Measurements from ENCODE around the gene VIPR2.

The VIPR2 gene

GRCh38 chr7:159157714-159158113 lies 13.0 kb upstream of the VIPR2 start:
- no peak for DNase-seq (ENCODE audit: low spot score)

DNA sequence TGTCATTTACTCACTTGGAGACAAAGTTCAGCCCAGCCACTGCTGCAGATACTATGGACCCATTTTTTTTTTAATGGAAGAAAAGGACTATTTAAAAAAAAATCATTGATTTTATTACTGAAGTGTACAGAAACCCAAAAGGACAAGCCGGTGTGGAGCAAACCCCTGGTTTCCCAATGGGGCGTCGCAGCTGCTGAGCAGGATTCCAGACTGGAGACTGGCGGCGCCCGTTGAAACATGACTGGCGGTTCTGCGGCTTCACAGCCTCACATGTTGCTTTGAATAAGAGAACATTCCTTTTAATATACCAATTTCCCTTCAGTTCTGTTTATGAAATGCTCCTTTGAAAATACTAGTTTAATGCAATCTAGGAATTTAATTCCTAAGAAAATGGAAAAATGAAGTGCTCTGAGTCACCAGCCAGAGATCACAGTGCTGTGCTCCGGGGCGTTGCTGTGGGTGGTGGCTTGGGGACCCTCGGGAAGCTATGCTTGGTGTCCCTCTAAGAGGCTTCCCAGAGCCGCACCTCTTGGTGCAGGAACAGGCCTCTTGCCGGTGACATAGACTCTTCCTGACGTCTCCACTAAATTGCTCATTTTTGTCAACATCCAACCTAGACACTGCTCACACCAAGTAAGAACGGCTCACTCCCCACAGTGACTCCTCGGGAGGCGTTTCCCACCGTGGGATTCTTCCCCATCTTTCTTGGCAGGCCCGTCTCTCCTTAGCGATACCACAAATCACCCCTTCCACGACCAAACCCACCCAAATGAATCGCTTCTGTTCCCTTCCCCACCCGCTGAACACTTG lies 12.0 kb upstream of the VIPR2 start:
- no peak for DNase-seq (ENCODE audit: low spot score)

DNA sequence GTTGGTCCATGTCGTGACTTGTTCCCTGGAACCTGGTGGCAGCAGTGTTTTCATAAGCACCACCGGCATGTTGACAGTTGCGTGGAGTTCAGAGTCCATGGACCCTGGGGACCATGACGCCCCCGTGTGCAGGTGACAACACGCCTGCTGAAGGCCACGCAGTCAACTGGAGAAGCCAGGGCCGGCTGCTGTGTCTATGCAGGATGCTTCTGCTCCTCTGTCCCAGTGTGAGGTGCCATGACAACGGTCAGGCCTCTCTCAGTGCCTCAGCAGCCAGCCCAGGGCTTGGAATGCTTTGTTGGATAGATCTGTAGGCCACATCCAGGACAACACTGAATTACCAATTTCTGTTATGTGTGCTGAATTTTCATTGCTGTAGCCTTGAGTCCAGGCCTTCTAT lies 10.7 kb upstream of the VIPR2 start:
- no peak for DNase-seq (ENCODE audit: low spot score)

DNA sequence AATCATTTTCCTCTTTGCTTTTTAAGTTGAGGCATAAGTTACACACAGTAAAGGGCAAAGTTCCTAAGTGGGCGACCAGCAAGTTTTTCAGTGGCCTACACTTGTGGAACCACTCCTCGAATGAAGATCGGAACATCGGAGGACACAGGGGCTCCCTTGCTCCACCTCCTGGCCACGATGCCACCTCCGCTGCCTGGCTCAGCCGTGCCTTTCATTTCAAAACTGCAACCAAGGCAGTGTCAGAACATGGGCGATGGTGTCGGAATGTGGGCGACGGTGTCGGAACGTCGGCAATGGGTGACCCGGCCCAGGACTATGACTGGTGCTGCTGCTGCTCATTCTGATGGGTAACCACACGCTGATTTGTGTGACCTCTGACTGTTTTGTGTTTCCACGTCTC lies 9.6 kb upstream of the VIPR2 start:
- DNase-seq (ENCODE audit: low spot score): no peak

DNA sequence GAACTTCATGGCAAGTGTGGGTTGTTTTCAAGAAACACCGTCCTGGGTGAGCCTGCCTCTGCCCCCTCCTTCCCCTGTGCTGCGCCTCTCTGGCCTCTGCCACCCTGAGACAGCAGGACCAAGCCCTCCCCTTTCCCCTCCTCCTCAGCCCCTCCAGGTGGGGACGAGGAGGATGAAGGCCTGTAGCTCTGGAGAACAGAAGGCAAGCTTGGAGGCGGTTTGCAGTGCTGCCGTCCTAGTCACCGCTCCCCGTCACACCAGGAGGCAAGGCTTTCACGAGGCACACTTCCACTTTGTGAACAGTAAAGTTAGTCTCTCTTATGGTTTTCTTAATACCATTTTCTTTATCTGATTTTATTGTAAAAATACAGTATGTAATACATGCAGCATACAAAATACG lies 8.8 kb upstream of the VIPR2 start:
- no peak for DNase-seq (ENCODE audit: low spot score)

DNA sequence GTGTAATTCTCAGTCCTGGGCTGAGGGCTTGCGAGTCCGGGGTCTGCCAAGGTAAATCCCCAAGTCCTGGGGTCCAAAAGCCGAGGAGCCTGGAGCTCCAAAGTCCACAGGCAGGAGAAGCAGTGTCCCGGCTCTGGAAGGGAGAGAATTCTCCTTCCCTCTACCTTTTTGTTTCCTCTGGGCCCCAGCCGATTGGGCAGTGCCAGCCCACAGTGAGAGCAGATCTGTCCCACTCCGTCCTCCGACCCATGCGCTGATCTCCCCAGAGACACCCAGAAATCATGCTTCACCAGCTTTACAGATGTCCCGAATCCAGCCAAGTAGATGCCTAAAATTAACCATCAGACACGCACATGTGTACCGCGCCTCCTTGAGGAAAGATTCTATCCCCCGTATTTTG lies 8.1 kb upstream of the VIPR2 start:
- DNase-seq (ENCODE audit: low spot score): no peak

GRCh38 chr7:159151231-159151630 lies 6.6 kb upstream of the VIPR2 start:
- DNase-seq (ENCODE audit: low spot score): no peak

DNA sequence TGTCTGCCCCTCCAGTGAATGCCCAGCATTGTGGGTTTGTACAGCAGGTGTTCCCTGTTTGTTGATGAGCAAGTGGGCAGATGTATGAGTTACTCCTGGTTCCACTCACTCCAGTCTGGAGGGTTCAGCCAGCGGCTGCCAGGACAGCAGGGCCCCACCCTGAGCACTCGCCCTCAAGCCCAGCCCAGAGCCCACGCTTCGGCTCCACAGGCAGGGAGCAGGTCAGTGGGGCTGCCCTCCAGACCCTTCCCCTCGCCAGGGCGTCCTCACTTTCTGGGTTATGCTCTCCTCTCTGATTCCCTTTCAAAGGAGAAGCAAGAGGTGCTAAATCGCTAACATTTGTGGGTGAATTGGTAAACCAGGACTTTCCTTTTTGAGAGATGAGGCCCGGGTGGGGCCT lies 4.8 kb upstream of the VIPR2 start:
- DNase-seq (ENCODE audit: low spot score): no peak

GRCh38 chr7:159148430-159149395 lies 4.0 kb upstream of the VIPR2 start:
- DNase-seq (ENCODE audit: low spot score): no peak

GRCh38 chr7:159147687-159148086 lies 3.0 kb upstream of the VIPR2 start:
- DNase-seq (ENCODE audit: low spot score): no peak

- no peak for DNase-seq (ENCODE audit: low spot score)
These were observed 2.6 kb upstream of the VIPR2 start for GRCh38 chr7:159147246-159147645.

DNA sequence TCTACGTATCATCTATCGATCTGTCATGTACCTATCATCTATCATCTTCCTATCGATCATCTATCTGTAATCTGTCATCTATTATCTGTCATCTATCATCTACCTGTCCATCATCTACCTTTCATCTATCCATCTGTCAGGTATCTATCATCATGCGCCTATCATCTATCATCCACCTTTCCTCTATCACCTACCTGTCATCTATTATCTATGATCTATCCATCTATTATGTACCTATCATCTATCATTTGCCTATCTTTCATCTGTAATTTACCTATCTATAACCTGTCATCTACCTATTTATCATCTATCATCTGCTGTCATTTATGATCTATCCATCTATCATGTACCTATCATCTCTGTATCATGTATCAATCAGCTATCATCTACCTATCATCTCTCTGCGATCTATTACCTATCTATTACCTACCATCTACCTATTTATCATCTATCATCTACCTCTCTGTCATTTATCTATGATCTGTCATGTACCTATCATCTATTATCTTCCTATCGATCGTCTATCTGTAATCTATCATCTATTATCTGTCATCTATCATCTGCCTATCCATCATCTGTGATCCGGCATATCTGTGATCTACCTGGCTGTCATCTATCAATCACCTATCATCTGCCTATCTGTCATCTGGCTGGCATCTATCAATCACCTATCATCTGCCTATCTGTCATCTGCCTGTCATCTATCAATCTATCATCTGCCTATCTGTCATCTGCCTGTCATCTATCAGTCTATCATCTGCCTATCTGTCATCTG lies 1.6 kb upstream of the VIPR2 start:
- no peak for DNase-seq (ENCODE audit: low spot score)

- DNase-seq (ENCODE audit: low spot score): no peak
These were observed 806 bp upstream of the VIPR2 start for GRCh38 chr7:159145490-159145855.

GRCh38 chr7:159143780-159144757 lies 598 bp downstream of the VIPR2 start:
- no peak for DNase-seq (ENCODE audit: low spot score)

DNA sequence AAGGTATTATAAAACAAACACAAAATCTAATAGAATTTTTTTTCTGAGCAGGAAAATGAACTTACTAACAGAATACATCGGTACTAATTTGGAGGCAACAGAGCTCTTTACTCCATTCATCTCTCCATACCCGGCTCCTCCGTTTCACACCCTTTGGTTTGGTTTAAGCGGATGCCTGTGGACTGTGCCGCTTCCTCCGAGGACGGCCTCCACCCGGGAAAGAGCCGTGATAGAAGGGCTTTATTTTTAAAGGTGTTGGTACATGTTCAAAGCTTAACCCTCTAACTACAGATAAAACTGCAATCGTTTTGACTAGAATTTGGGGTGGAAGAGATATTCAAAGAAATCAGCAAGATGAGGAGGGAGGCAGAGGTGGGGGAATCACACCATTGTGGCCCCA lies 1.9 kb downstream of the VIPR2 start:
- DNase-seq (ENCODE audit: low spot score): no peak

GRCh38 chr7:159142199-159142598 lies 2.5 kb downstream of the VIPR2 start:
- DNase-seq (ENCODE audit: low spot score): no peak

GRCh38 chr7:159141660-159142059 lies 3.0 kb downstream of the VIPR2 start:
- no peak for DNase-seq (ENCODE audit: low spot score)

DNA sequence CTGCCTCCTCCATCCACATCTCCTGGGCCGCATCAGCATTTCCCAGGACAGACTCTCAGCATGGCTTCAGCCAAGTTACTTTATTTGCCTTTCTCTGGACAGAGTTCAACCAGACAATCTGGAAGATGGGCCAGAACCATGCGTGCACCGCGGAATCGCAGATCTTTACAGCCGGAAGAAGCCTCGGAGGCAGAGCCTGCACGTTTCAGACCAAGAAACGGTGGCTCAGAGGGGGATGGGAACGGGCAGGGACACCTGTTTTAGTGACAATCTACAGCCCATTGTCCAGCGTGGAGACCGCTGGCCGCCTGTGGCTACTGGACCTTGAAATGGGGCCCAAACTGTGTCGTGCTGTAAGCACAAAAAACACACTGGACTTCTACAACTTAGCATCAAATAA lies 3.5 kb downstream of the VIPR2 start:
- no peak for DNase-seq (ENCODE audit: low spot score)

- no peak for DNase-seq (ENCODE audit: low spot score)
These were observed 4.3 kb downstream of the VIPR2 start for GRCh38 chr7:159140170-159140910.

- no peak for DNase-seq (ENCODE audit: low spot score)
These were observed 5.0 kb downstream of the VIPR2 start for GRCh38 chr7:159139639-159140038.

GRCh38 chr7:159139202-159139601 lies 5.5 kb downstream of the VIPR2 start:
- no peak for DNase-seq (ENCODE audit: low spot score)

All from activated CD4-positive, alpha-beta T cell treated with anti-CD3 and anti-CD28 coated beads, Interleukin-2, Interleukin-4, amounts not matched to agents 100 ng/mL and 50 ng/mL, durations not matched to agents 16 hours and 8 hours (primary cell).